ENCODE results near the gene PRKG2.

PRKG2 gene

GRCh38 chr4:81256059-81256970 is 41.3 kb upstream of the PRKG2 start:
- DNase-seq (ENCODE audit: low read depth) = no peak
- in situ Hi-C loops (cut with HindIII; ENCODE audit: low sequenced_read_pairs) = no loop called here
- no peak overlapping the region for H3K4me3 ChIP-seq (ENCODE audit: low read depth, low read length)
- TF ChIP-seq, protein P1, sequence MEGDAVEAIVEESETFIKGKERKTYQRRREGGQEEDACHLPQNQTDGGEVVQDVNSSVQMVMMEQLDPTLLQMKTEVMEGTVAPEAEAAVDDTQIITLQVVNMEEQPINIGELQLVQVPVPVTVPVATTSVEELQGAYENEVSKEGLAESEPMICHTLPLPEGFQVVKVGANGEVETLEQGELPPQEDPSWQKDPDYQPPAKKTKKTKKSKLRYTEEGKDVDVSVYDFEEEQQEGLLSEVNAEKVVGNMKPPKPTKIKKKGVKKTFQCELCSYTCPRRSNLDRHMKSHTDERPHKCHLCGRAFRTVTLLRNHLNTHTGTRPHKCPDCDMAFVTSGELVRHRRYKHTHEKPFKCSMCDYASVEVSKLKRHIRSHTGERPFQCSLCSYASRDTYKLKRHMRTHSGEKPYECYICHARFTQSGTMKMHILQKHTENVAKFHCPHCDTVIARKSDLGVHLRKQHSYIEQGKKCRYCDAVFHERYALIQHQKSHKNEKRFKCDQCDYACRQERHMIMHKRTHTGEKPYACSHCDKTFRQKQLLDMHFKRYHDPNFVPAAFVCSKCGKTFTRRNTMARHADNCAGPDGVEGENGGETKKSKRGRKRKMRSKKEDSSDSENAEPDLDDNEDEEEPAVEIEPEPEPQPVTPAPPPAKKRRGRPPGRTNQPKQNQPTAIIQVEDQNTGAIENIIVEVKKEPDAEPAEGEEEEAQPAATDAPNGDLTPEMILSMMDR (IDR thresholded peaks at IDR 0.05; ENCODE audit: low read depth, low read length, missing control alignments) = no peak

DNA sequence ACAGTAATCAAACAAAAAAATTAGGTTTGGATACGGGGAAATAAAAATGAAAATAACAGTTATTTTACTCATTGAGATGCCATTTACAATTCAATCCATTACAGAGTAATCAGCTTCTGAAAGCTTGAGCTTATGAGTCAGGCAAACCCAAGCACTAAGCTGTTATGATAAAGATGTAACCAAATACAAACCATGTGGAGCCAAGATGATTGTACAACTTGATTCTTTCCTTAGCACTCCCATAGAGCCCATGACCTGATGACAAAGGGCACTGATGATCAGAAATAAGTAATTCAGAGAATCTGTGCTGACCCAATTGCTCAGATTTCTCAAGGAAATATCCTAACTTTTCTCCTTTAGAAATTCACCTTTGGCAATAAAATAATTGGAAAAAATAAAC is 40.5 kb upstream of the PRKG2 start:
- TF ChIP-seq, protein P1 (IDR thresholded peaks at IDR 0.05; ENCODE audit: low read depth, low read length, missing control alignments) = no peak
- in situ Hi-C loops (cut with HindIII; ENCODE audit: low sequenced_read_pairs) = no loop called here
- DNase-seq (ENCODE audit: low read depth) = peak; percentile 24
- no peak overlapping the region for H3K4me3 ChIP-seq (ENCODE audit: low read depth, low read length)

GRCh38 chr4:81250430-81250829 is 35.4 kb upstream of the PRKG2 start:
- in situ Hi-C loops (cut with HindIII; ENCODE audit: low sequenced_read_pairs) = no loop called here

DNA sequence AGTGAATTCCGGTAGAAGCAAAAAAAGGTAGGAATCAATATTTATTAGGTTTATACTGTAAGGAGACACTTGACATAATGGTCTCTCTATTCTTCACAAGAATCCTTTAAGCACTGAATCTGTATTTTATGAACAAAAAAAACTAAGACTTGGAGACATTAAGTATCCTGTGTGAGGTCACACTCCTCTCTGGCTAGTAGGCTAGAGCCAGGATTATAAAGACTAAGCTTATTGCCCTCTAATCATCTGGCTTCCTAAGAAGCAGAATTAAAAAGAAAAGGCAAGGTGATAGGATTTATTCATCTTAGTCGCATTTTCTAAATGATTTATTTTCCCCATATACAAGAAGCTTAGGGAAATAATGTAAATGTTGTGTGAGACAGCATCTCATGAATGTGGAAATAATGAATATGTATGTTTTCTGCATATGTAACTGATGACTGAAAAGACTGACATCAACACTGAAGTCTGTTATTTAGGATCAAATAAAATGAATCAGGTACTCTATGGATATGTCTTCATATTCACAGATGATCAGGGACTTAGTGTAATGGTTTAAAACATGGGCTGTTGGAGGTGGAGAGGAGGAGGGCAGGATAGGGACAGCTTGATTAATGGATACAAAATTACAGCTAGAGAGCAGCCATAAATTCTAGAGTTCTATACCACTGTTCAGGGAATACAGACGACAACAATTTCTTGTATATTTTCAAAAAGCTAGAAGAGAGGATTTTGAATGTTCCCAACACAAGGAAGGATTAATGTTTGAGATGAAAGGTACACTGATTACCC is 30.4 kb upstream of the PRKG2 start:
- TF ChIP-seq, protein P1 (IDR thresholded peaks at IDR 0.05; ENCODE audit: low read depth, low read length, missing control alignments) = no peak
- in situ Hi-C loops (cut with HindIII; ENCODE audit: low sequenced_read_pairs) = no loop called here
- H3K4me3 ChIP-seq (ENCODE audit: low read depth, low read length) = no peak overlapping the region
- no peak for DNase-seq (ENCODE audit: low read depth)

More at GRCh38 chr4:81250430-81250829, 35.4 kb upstream of the PRKG2 start:
- TF ChIP-seq, protein P1 (IDR thresholded peaks at IDR 0.05; ENCODE audit: low read depth, low read length, missing control alignments) = no peak
- no peak for DNase-seq (ENCODE audit: low read depth)
- H3K4me3 ChIP-seq (ENCODE audit: low read depth, low read length) = no peak overlapping the region

DNA sequence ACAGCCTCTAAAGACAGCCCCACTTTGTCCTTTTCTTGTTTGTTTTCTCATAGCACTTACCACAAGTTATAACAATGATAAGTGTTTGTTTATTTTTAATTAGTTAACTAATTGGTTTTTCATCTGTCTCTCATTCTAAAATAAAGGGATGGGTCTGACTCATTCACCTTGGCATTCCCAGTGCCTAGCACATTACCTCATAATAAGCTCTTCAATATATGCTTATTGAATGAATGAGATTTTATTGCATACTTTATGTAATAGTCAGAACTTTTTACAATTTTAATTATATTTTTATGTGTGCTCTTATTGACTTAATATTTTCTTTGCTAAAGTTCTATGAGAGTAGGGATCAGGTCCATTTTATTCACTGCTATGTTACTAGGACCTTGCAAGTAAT is 22.8 kb upstream of the PRKG2 start:
- TF ChIP-seq, protein P1 (IDR thresholded peaks at IDR 0.05; ENCODE audit: low read depth, low read length, missing control alignments) = no peak
- no peak for DNase-seq (ENCODE audit: low read depth)
- H3K4me3 ChIP-seq (ENCODE audit: low read depth, low read length) = no peak overlapping the region
- in situ Hi-C loops (cut with HindIII; ENCODE audit: low sequenced_read_pairs) = no loop called here

DNA sequence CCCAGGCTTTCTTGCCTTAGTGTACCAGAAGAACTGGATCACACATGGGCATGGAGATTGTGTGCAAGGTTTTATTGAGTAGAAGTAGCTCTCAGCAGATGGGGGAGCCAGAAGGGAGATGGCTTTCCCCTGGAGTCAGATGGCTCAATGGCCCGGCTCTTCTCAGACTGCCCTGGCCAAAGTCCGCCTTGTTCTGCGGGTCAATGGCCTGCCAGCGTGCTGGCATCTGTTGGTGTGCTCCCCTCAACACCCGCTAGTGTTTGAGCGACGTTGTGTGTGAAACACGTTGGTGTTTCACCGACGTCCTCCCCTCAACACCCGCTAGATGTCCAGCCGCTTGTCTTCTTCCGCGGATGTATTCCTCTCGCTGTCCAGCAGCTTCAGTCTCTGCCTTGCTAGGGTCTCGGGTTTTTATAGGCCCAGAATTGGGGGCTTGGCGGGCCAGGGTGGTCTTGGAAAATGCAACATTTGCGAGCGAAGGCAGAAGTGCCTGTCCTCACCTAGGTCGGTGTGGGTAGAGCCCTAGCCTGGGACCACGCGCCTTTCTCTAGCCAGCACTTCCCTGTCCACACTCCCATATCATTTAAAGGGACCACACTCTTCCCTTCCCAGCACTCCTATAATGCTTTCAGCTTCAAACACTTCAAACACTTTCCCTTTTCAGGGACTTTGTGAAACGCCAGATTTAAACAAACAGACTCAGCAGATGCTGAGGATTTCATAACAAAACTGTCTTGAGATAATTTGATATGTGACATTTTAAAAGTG is 21.1 kb upstream of the PRKG2 start:
- DNase-seq (ENCODE audit: low read depth) = no peak
- TF ChIP-seq, protein P1 (IDR thresholded peaks at IDR 0.05; ENCODE audit: low read depth, low read length, missing control alignments) = no peak
- in situ Hi-C loops (cut with HindIII; ENCODE audit: low sequenced_read_pairs) = no loop called here
- H3K4me3 ChIP-seq (ENCODE audit: low read depth, low read length) = no peak overlapping the region

All from astrocyte of the cerebellum (primary cell).